ENCODE results near the gene PABPN1. TPM values are rescaled to one million over a fixed set of nuclear protein-coding genes. Genes with fewer than 3 reads are reported as not detected.

The PABPN1 gene
- total and polyA plus RNA-seq, 2 of the 13 experiments (the other 11 are each of a cell fraction or from before 2014, with no cell fraction given), result 233 to 524 TPM

- peak in 1 of 2 experiments; percentile 48; a peak in 2 of 4 replicates for TF ChIP-seq EP300 (IDR thresholded peaks at IDR 0.05; ENCODE audit: low read depth in 2 of 2, low read length in 2 of 2)
- no peak; the same call in 1 of the 2 replicates for TF ChIP-seq EP300 (CRISPR knock-in tag; IDR thresholded peaks at IDR 0.05; ENCODE audit: borderline replicate concordance)
- TF ChIP-seq CEBPB (IDR thresholded peaks at IDR 0.05; ENCODE audit: borderline replicate concordance, low read depth, low read length), result no peak
- TF ChIP-seq RBFOX2 (IDR thresholded peaks at IDR 0.05; ENCODE audit: low read depth, low read length), result peak; percentile 96
- TF ChIP-seq ZNF484 (CRISPR knock-in tag; IDR thresholded peaks at IDR 0.05; ENCODE audit: borderline replicate concordance, low read depth), result peak; percentile 72; the same call in 1 of the 2 replicates
- peak; percentile 31 for TF ChIP-seq PTBP1 (IDR thresholded peaks at IDR 0.05; ENCODE audit: low read depth, low read length, poor library complexity, severe bottlenecking)
- no peak for TF ChIP-seq STAG1 (CRISPR knock-in tag; IDR thresholded peaks at IDR 0.05)
- no peak for TF ChIP-seq MXD1 (CRISPR knock-in tag; IDR thresholded peaks at IDR 0.05)
- no peak for TF ChIP-seq ZNF570 (CRISPR knock-in tag; IDR thresholded peaks at IDR 0.05; ENCODE audit: borderline replicate concordance)
- TF ChIP-seq, protein P1, sequence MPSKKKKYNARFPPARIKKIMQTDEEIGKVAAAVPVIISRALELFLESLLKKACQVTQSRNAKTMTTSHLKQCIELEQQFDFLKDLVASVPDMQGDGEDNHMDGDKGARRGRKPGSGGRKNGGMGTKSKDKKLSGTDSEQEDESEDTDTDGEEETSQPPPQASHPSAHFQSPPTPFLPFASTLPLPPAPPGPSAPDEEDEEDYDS (CRISPR knock-in tag; IDR thresholded peaks at IDR 0.05), result peak; percentile 95
- TF ChIP-seq STAT5B (CRISPR knock-in tag; IDR thresholded peaks at IDR 0.05), result peak; percentile 70; the same call in 1 of the 2 replicates
- peak; percentile 75 for TF ChIP-seq GLI4 (CRISPR knock-in tag; IDR thresholded peaks at IDR 0.05; ENCODE audit: borderline replicate concordance)
- peak; percentile 79 for TF ChIP-seq SALL1 (CRISPR knock-in tag; IDR thresholded peaks at IDR 0.05)
- no peak; the same call in 1 of the 2 replicates for TF ChIP-seq ZNF180 (CRISPR knock-in tag; IDR thresholded peaks at IDR 0.05; ENCODE audit: borderline replicate concordance, low read depth)
- peak; percentile 74; the same call in 1 of the 2 replicates for TF ChIP-seq PAWR (CRISPR knock-in tag; IDR thresholded peaks at IDR 0.05; ENCODE audit: borderline replicate concordance)
- no peak for TF ChIP-seq ZBTB10 (CRISPR knock-in tag; IDR thresholded peaks at IDR 0.05; ENCODE audit: borderline replicate concordance)
- no peak for TF ChIP-seq TRIM22 (IDR thresholded peaks at IDR 0.05)
- peak; percentile 80; the same call in 1 of the 2 replicates for TF ChIP-seq ZNF839 (CRISPR knock-in tag; IDR thresholded peaks at IDR 0.05; ENCODE audit: borderline replicate concordance)
- peak; percentile 92 for TF ChIP-seq SIN3A (IDR thresholded peaks at IDR 0.05; ENCODE audit: borderline replicate concordance, low read depth, low read length)
- TF ChIP-seq ZFAT (CRISPR knock-in tag; conservative IDR thresholded peaks at IDR 0.05), result no peak
- TF ChIP-seq, protein P2, sequence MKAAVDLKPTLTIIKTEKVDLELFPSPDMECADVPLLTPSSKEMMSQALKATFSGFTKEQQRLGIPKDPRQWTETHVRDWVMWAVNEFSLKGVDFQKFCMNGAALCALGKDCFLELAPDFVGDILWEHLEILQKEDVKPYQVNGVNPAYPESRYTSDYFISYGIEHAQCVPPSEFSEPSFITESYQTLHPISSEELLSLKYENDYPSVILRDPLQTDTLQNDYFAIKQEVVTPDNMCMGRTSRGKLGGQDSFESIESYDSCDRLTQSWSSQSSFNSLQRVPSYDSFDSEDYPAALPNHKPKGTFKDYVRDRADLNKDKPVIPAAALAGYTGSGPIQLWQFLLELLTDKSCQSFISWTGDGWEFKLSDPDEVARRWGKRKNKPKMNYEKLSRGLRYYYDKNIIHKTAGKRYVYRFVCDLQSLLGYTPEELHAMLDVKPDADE (CRISPR knock-in tag; IDR thresholded peaks at IDR 0.05), result no peak
- peak; percentile 99 for TF ChIP-seq NFYC (CRISPR knock-in tag; IDR thresholded peaks at IDR 0.05)
- TF ChIP-seq ZNF747 (CRISPR knock-in tag; IDR thresholded peaks at IDR 0.05; ENCODE audit: borderline replicate concordance), result peak; percentile 84; the same call in 1 of the 2 replicates
Measured at GRCh38 chr14:23286020-23286901, 35.0 kb upstream of the PABPN1 start, which contains the start of gene HOMEZ (continued).
